Stimulated activated CD8-positive, alpha-beta memory T cell treated with anti-CD3 and anti-CD28 coated beads, Interleukin-12 subunit alpha, Interleukin-12 subunit beta, amount 100 ng/mL, for 4 hours (primary cell): Measurements from ENCODE around the gene ZMYND10.

Experiments
- DNase-seq: peaks from one replicate; pipeline ENCODE4 v3.0.0-alpha.2; 2020; ENCODE audit warnings: low read depth

Gene ZMYND10

DNA sequence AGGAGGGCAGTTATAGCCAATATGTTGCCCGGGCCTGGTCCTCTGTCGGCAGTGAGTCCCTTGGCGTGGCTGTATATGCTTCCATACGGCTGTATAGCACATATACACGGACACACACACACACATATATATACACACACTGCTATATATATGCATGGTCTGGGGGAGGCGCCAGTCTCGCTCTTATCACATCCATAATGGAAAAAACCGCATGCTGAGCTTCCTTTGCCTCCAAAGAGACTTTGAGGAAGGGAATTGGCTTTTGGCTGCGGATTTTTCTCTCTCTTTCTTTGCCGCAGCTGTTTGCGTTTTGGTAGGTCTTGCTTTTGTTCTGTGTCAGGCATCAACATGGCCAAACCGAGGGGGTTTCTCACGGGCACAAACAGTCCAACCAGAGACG lies 25.1 kb upstream of the ZMYND10 start:
- no peak for DNase-seq

DNA sequence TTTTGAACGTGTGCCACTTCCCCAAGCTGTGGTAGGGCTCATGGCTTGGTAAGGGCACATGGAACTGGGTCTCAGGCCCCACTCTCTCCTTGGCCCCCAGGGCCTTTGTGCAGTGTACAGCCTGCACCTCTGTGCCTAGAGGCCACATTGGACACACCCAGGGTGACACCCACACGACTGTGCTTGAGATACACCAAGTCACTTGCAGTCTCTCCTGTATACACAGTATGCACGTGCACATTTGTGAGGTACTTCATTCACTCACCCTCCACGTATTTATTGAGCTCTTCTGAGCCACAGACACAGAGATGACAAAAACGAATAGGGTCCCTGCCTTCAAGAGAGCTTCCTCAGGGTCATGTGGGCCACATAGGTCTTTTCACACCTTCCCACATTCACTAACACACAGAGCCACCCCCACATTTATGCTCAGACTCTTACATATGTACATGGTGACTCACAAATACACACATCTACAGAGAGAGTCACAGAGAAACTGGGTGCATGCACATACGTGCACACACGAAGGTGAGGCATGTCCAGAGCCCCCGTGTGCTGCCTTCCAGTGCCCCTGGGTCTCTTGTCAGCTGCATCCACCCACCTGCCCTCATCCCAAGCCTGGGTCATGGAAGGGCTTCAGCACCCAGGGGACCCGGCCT lies 23.6 kb upstream of the ZMYND10 start:
- no peak for DNase-seq

DNA sequence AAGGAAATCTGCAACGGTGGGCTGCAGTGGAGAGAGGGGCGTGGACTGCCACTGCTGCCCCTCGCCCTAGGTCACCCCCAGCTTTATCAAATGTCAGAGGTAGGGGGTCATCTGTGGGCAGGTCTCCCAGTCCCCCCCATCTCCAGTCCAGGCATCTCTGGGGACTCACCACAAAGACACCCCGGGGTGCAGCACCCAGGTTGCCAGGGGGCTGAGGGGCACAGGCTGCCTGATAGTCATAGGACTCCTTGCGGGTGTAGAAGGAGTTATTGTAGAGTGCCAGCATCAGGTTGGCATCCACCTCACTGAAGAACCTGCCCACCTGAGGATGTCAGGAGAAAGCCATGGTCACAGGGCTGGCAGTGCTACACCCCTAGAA lies 20.3 kb upstream of the ZMYND10 start:
- no peak for DNase-seq

- peak; percentile 84 for DNase-seq
Measured at GRCh38 chr3:50365080-50365841, 19.7 kb upstream of the ZMYND10 start.

- no peak for DNase-seq
Measured at GRCh38 chr3:50364573-50365079, 19.1 kb upstream of the ZMYND10 start.

DNA sequence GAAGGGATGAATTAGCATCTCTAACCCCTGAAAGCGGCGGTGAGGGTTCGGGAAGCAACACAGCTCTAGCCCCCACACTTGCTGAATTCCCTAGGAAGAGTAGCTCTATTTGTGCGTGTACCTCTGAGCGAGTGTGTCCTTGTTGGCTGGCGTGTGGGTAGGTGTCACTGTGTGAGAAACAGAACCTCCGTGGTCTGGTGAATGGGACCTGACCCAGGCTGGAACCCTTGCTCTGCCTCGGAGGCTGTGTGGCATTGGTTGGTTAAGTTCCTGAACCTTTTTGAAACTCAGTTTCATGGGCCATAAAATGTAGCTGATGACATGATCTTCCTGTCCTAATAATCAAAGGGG lies 14.2 kb upstream of the ZMYND10 start:
- DNase-seq = no peak

- peak; percentile 85 for DNase-seq
Measured at GRCh38 chr3:50358911-50359759, 13.6 kb upstream of the ZMYND10 start, which contains the start of gene TMEM115. TSS of gene TMEM115 (minus strand) at chr3:50359521. CDS start at chr3:50359063, 458 bp downstream.

- DNase-seq = no peak
Measured at GRCh38 chr3:50358355-50358910, 12.9 kb upstream of the ZMYND10 start.

- DNase-seq = no peak
Measured at GRCh38 chr3:50357481-50357880, 11.9 kb upstream of the ZMYND10 start.

GRCh38 chr3:50356553-50356952 lies 11.0 kb upstream of the ZMYND10 start:
- DNase-seq = no peak

DNA sequence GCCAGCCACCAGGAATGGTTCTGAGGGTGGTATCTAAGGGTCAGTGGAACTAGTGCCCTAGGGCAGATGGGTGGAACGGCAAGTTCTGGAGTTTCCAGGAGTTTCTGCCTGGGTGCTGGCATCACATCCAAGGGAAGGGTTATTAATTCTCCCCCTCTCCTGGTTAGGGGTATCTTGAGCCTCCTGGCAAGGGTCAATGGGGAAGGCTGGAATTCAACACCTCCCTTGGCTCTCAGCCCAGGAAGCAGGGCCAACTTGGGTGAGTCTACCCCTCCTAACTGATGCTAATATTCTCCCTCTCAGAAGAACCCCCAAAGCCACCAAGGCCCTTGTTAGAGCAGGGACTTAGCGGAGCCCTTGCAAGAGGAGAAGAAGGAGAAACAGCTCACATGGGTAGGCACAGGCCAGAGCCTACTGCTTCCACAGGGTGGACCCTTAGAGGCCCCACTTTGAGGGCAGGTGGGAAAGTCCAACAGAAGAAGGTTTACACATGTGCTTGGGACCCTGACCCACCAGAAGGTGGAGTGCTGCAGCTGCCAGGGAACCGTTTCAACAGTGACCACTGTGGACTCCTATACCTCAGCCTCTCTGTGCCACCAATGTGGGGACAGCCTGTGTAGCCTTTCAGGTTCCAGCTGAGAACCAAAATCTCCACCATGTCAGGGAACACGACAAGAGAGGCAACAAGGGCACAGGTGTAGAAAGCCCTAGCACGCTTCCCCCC lies 10.5 kb upstream of the ZMYND10 start:
- DNase-seq = no peak

DNA sequence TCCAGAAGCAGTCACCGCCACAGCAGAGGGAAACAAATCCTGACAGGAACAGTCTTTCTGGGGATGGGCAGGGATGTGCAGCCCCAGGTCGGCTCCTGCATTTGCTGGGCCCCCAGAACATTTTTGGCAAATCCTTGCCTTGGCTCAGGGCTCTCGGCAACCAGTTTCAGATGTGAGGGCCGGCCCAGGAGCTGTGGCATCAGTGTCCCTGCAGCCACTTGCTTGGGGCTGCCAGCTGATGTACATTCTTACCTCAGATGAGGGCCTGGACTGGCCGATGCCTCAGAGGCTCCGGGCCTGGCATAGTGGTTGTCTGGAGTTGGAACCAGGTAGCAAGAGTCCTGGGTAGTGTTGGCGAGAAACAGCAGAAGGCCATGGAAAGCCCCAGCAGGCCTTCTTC lies 9.3 kb upstream of the ZMYND10 start:
- no peak for DNase-seq

GRCh38 chr3:50354186-50354764 lies 8.7 kb upstream of the ZMYND10 start:
- no peak for DNase-seq

- DNase-seq = no peak
Measured at GRCh38 chr3:50353245-50354004, 7.9 kb upstream of the ZMYND10 start.

GRCh38 chr3:50352781-50353180 lies 7.2 kb upstream of the ZMYND10 start:
- no peak for DNase-seq

DNA sequence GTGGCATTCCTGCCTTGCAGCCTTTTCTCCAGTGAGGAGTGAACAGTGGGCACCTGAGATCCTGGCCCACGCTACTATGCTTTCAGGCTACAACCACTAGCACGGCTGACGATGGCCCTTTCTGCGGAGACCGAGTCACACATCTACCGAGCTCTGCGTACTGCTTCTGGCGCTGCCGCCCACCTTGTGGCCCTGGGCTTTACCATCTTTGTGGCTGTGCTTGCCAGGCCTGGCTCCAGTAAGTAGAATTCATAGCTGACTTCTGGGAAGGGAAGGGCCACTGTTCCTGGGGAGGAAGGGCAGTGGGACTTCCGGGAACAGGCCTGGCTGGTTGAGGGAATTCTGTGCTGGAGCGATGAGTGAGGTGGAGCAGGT lies 5.8 kb upstream of the ZMYND10 start:
- DNase-seq = no peak

- peak; percentile 100 for DNase-seq
Measured at GRCh38 chr3:50350527-50351322, 5.2 kb upstream of the ZMYND10 start, which contains the start of the genes CYB561D2 and NPRL2. TSS of gene CYB561D2 (plus strand) at chr3:50350862. CDS start at chr3:50351434, 572 bp downstream. TSS of gene NPRL2 (minus strand) at chr3:50350775. CDS start at chr3:50350652, 123 bp downstream.

DNA sequence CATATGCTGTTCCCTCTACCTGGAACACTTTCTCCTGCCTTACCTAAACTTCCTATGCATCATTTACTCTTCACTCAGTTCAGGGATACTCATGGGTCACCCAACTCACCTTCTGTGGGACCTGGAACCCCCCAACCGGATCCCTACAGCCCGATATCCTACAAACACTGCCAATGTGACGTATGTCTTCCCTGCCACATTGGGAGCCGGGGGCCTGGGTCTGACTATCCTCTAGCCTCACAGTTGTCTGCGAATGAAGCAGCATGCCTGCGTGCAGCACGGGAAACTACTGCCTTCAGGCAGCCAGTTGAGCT lies 4.6 kb upstream of the ZMYND10 start:
- no peak for DNase-seq

DNA sequence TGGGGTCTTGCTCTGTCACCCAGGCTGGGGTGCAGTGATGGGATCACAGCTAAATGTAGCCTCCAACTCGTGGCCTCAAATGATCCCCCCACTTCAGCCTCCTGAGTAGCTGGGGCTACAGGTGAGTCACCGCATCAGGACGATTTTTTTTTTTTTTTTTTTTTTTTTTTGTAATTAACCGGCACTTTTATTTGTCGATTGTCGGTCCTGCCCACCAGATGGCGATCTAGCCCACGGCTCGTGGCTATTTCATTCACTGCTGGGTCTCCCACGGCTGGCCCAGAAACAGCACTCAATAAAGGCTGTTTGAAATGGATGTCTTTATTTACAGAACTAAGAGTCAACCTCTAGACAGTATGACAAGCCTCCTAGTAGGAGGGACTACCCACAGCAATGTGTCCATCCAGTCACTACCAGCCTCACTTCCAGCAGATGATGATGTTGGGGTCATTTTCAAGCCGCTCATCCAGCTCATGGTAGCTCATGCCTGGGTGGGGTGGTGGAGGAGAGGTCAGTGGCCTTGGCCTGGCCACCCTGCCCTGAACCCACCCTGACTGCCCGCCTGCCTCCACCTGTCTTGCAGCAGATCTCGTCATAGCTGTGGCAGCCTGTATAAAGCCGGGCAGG lies 1.8 kb upstream of the ZMYND10 start:
- DNase-seq = peak; percentile 60
